ENCODE data around the gene TRMO.

- TF ChIP-seq CTCF (IDR thresholded peaks at IDR 0.05; ENCODE audit: low read length), result no peak
- no peak for TF ChIP-seq EZH2 (IDR thresholded peaks at IDR 0.05; ENCODE audit: borderline replicate concordance, low read length)
These were observed 39.1 kb upstream of the TRMO start for GRCh38 chr9:97961361-97961760.

All from OCI-LY1 (cell line).